Measurements from ENCODE around the gene SNTA1. TPM values are rescaled to one million over a fixed set of nuclear protein-coding genes. Genes with fewer than 3 reads are reported as not detected.

Gene SNTA1
- total and polyA plus RNA-seq, 2 of the 13 experiments (the other 11 are each of a cell fraction or from before 2014, with no cell fraction given): 16.4 to 18.3 TPM

GRCh38 chr20:33489495-33490022 is 46.0 kb upstream of the SNTA1 start (continued):
- peak; percentile 88 for TF ChIP-seq MLX (CRISPR knock-in tag; IDR thresholded peaks at IDR 0.05)
- no peak; the same call in 1 of the 2 replicates for TF ChIP-seq ZNF589 (CRISPR knock-in tag; conservative IDR thresholded peaks at IDR 0.05)
- TF ChIP-seq HHEX (CRISPR knock-in tag; IDR thresholded peaks at IDR 0.05): no peak
- no peak for TF ChIP-seq PTBP1 (IDR thresholded peaks at IDR 0.05; ENCODE audit: low read depth, low read length, poor library complexity, severe bottlenecking)
- TF ChIP-seq KDM3A (CRISPR knock-in tag; IDR thresholded peaks at IDR 0.05; ENCODE audit: low read depth): no peak; the same call in 1 of the 2 replicates
- no peak for TF ChIP-seq CENPT (CRISPR knock-in tag; IDR thresholded peaks at IDR 0.05; ENCODE audit: low read depth)
- no peak for TF ChIP-seq NR1H2 (CRISPR knock-in tag; IDR thresholded peaks at IDR 0.05; ENCODE audit: borderline replicate concordance, low read depth)
- TF ChIP-seq ZSCAN25 (CRISPR knock-in tag; IDR thresholded peaks at IDR 0.05): 0 out of 2 replicates have a peak, but pooled peaks have one; percentile 7
- TF ChIP-seq BCL6 (CRISPR knock-in tag; IDR thresholded peaks at IDR 0.05): peak; percentile 74
- peak; percentile 95; the same call in 1 of the 2 replicates for TF ChIP-seq ZNF572 (CRISPR knock-in tag; IDR thresholded peaks at IDR 0.05)
- peak; percentile 40; the same call in 1 of the 2 replicates for TF ChIP-seq GLI4 (CRISPR knock-in tag; IDR thresholded peaks at IDR 0.05; ENCODE audit: borderline replicate concordance)
- TF ChIP-seq ZNF558 (CRISPR knock-in tag; IDR thresholded peaks at IDR 0.05; ENCODE audit: borderline replicate concordance): 0 out of 2 replicates have a peak, but pooled peaks have one; percentile 4
- peak; percentile 80 for TF ChIP-seq YEATS4 (CRISPR knock-in tag; IDR thresholded peaks at IDR 0.05; ENCODE audit: borderline replicate concordance)
- TF ChIP-seq BHLHE40 (IDR thresholded peaks at IDR 0.05; ENCODE audit: low read length): peak; percentile 83
- peak; percentile 96 for TF ChIP-seq PHF8 (CRISPR knock-in tag; IDR thresholded peaks at IDR 0.05)
- no peak for TF ChIP-seq TBX3 (IDR thresholded peaks at IDR 0.05; ENCODE audit: borderline replicate concordance)
- peak; percentile 87 for TF ChIP-seq RBFOX2 (IDR thresholded peaks at IDR 0.05; ENCODE audit: low read depth, low read length)
- TF ChIP-seq ZNF616 (CRISPR knock-in tag; IDR thresholded peaks at IDR 0.05; ENCODE audit: low read depth): no peak
- no peak for TF ChIP-seq ZNF382 (CRISPR knock-in tag; IDR thresholded peaks at IDR 0.05; ENCODE audit: borderline replicate concordance)
- TF ChIP-seq KAT8 (CRISPR knock-in tag; IDR thresholded peaks at IDR 0.05): peak; percentile 97
- no peak for TF ChIP-seq IKZF1 (IDR thresholded peaks at IDR 0.05)
- TF ChIP-seq SKIL (CRISPR knock-in tag; IDR thresholded peaks at IDR 0.05; ENCODE audit: borderline replicate concordance): peak; percentile 70
- peak; percentile 70 for TF ChIP-seq SP2 (CRISPR knock-in tag; IDR thresholded peaks at IDR 0.05)
- peak; percentile 71 for TF ChIP-seq NR2C2 (CRISPR knock-in tag; IDR thresholded peaks at IDR 0.05; ENCODE audit: borderline replicate concordance)
- no peak; the same call in 1 of the 2 replicates for TF ChIP-seq RNF2 (conservative IDR thresholded peaks at IDR 0.05; ENCODE audit: low read depth)
- no peak; the same call in 1 of the 2 replicates for TF ChIP-seq ZNF770 (CRISPR knock-in tag; IDR thresholded peaks at IDR 0.05)
